H1 (cell line): Measurements from ENCODE around the gene NDST3. TPM values are rescaled to one million over a fixed set of nuclear protein-coding genes. Genes with fewer than 3 reads are reported as not detected.

ENCODE experiments used
- CTCF ChIA-PET: fragments of 300-600 bp; sonication (Branson Sonifier 250); formaldehyde crosslinking; loops from one replicate; lab custom pipeline; 2021; ENCODE audit not compliant: partially characterized antibody; lab: Charles Lee
- POLR2A ChIA-PET: fragments of 300-600 bp; sonication (Branson Sonifier 250); formaldehyde crosslinking; loops from one replicate; lab custom pipeline; 2021; ENCODE audit warnings: inconsistent platforms; ENCODE audit not compliant: partially characterized antibody; lab: Charles Lee
- DNase-seq, 2 experiments: peaks; one replicate each; pipeline versions ENCODE4 v3.0.0 to v3.0.0-alpha.2; 2010 to 2022; ENCODE audit warnings: low spot score in 2 of 2, low read depth in 1 of 2, mixed read lengths in 1 of 2
- FAIRE-seq: peaks from 2 replicates; lab custom pipeline; 2011; peaks lifted over from hg19 to GRCh38; lab: Jason Lieb, UNC
- H2AFZ ChIP-seq: 2 replicates; pipeline ENCODE4 v1.8.1; 2012; ENCODE audit warnings: low read length, inconsistent platforms
- H2AK5ac ChIP-seq: 2 replicates; pipeline ENCODE4 v1.6.1; 2013; ENCODE audit warnings: low read depth, low read length
- H2BK120ac ChIP-seq: replicated peaks from 2 replicates; pipeline ENCODE3; 2013; ENCODE audit warnings: low read depth, low read length, inconsistent platforms
- H2BK12ac ChIP-seq: 2 replicates; pipeline ENCODE4 v1.6.1; 2013; ENCODE audit warnings: low read depth, low read length
- H2BK15ac ChIP-seq: 2 replicates; pipeline ENCODE4 v1.6.1; 2013; ENCODE audit warnings: low read length
- H2BK20ac ChIP-seq: 2 replicates; pipeline ENCODE4 v1.6.1; 2013; ENCODE audit warnings: low read length
- H2BK5ac ChIP-seq: 2 replicates; pipeline ENCODE4 v1.6.1; 2013; ENCODE audit warnings: low read depth, low read length
- H3K14ac ChIP-seq: 2 replicates; pipeline ENCODE4 v1.6.1; 2013; ENCODE audit warnings: inconsistent platforms; ENCODE audit not compliant: insufficient read length
- H3K18ac ChIP-seq: 2 replicates; pipeline ENCODE4 v1.6.1; 2013; ENCODE audit warnings: low read length; ENCODE audit errors: extremely low read depth
- H3K23ac ChIP-seq: 2 replicates; pipeline ENCODE4 v1.6.1; 2013; ENCODE audit warnings: inconsistent platforms; ENCODE audit not compliant: insufficient read length
- H3K23me2 ChIP-seq: 2 replicates; pipeline ENCODE4 v1.6.1; 2013; ENCODE audit warnings: low read depth, low read length
- H3K27ac ChIP-seq: 2 replicates; pipeline ENCODE4 v1.6.1; 2011; ENCODE audit warnings: low read depth, low read length, inconsistent platforms
- H3K27me3 ChIP-seq, 4 experiments: replicated peaks in 1 of 4; 1 replicate in 1 of 4; 2 replicates in 3 of 4; pipeline versions ENCODE4 v1.6.1 to v1.8.1; 2011 to 2013; ENCODE audit warnings: low read length in 3 of 4, mild to moderate bottlenecking in 3 of 4, inconsistent platforms in 2 of 4, mixed read lengths in 2 of 4, moderate library complexity in 1 of 4; ENCODE audit not compliant: control insufficient read depth in 3 of 4, insufficient read depth in 3 of 4; ENCODE audit errors: extremely low read depth in 1 of 4
- H3K36me3 ChIP-seq, 4 experiments: 2 replicates each; pipeline versions ENCODE4 v1.6.1 to v1.8.1; 2011 to 2013; ENCODE audit warnings: mild to moderate bottlenecking in 4 of 4, low read length in 3 of 4, moderate library complexity in 2 of 4, control low read depth in 1 of 4, inconsistent platforms in 1 of 4; ENCODE audit not compliant: insufficient read depth in 4 of 4, control insufficient read depth in 2 of 4
- H3K4ac ChIP-seq: replicated peaks from 2 replicates; pipeline ENCODE3; 2013; ENCODE audit warnings: low read length, low read depth, mixed read lengths, inconsistent platforms; ENCODE audit not compliant: insufficient read length
- H3K4me1 ChIP-seq, 4 experiments: replicated peaks in 1 of 4; 1 replicate in 1 of 4; 2 replicates in 3 of 4; pipeline versions ENCODE4 v1.6.1 to v1.8.1; 2011 to 2013; ENCODE audit warnings: low read length in 3 of 4, inconsistent platforms in 2 of 4, mixed read lengths in 1 of 4; ENCODE audit not compliant: insufficient read depth in 4 of 4, control insufficient read depth in 3 of 4
- H3K4me2 ChIP-seq, 2 experiments: 2 replicates each; pipeline versions ENCODE4 v1.6.1 to v1.8.1; 2011 to 2013; ENCODE audit warnings: low read depth in 2 of 2, low read length in 2 of 2, control low read depth in 1 of 2, inconsistent platforms in 1 of 2, mild to moderate bottlenecking in 1 of 2; ENCODE audit not compliant: insufficient read depth in 1 of 2
- H3K4me3 ChIP-seq, 4 experiments: fragments of 200-600, 300-600 bp in 1 of 4; sonication (generic), shearing (Covaris generic), sonication (Bioruptor Twin) in 1 of 4; 2 replicates each; pipeline versions ENCODE4 v1.5.1 to v1.8.1; 2011 to 2016; ENCODE audit warnings: low read length in 4 of 4, low read depth in 3 of 4, control low read depth in 2 of 4, inconsistent platforms in 2 of 4, mild to moderate bottlenecking in 2 of 4, mixed read lengths in 1 of 4, moderate library complexity in 1 of 4; ENCODE audit not compliant: insufficient read depth in 2 of 4; ENCODE audit errors: extremely low read depth in 1 of 4
- H3K56ac ChIP-seq: replicated peaks from 2 replicates; pipeline ENCODE3; 2013; ENCODE audit warnings: low read depth, mild to moderate bottlenecking, mixed read lengths, low read length, inconsistent platforms; ENCODE audit not compliant: insufficient read length
- H3K79me1 ChIP-seq: 2 replicates; pipeline ENCODE4 v1.6.1; 2013; ENCODE audit warnings: low read depth, low read length, control low read depth
- H3K79me2 ChIP-seq, 2 experiments: 2 replicates each; pipeline versions ENCODE4 v1.6.1 to v1.8.1; 2012 to 2013; ENCODE audit warnings: low read length in 2 of 2, mild to moderate bottlenecking in 2 of 2, inconsistent platforms in 1 of 2; ENCODE audit not compliant: insufficient read depth in 2 of 2, control insufficient read depth in 1 of 2
- H3K9ac ChIP-seq, 4 experiments: replicated peaks in 1 of 4; 1 replicate in 1 of 4; 2 replicates in 3 of 4; pipeline versions ENCODE4 v1.6.1 to v1.8.1; 2011 to 2013; ENCODE audit warnings: low read depth in 3 of 4, low read length in 3 of 4, control low read depth in 2 of 4, mild to moderate bottlenecking in 2 of 4, moderate library complexity in 2 of 4, inconsistent platforms in 1 of 4; ENCODE audit errors: extremely low read depth in 1 of 4
- H3K9me3 ChIP-seq, 2 experiments: 2 replicates each; pipeline versions ENCODE4 v1.6.1 to v1.8.1; 2012 to 2013; ENCODE audit warnings: mild to moderate bottlenecking in 2 of 2, moderate library complexity in 2 of 2, control low read depth in 1 of 2, inconsistent platforms in 1 of 2, low read depth in 1 of 2, low read length in 1 of 2, mixed read lengths in 1 of 2; ENCODE audit not compliant: insufficient read depth in 2 of 2
- H4K20me1 ChIP-seq, 2 experiments: replicated peaks in 1 of 2; 2 replicates each; pipeline versions ENCODE3 to v1.8.1; 2011 to 2013; ENCODE audit warnings: inconsistent platforms in 2 of 2, low read length in 2 of 2, mild to moderate bottlenecking in 1 of 2; ENCODE audit not compliant: insufficient read depth in 2 of 2, control insufficient read depth in 1 of 2
- H4K5ac ChIP-seq: 2 replicates; pipeline ENCODE4 v1.6.1; 2013; ENCODE audit warnings: low read length, low read depth, mixed read lengths, inconsistent platforms; ENCODE audit not compliant: insufficient read length
- H4K8ac ChIP-seq: 2 replicates; pipeline ENCODE4 v1.8.0; 2013; ENCODE audit warnings: mild to moderate bottlenecking, moderate library complexity, low read length, inconsistent platforms; ENCODE audit not compliant: insufficient read depth; ENCODE audit errors: extremely low read depth
- H4K91ac ChIP-seq: replicated peaks from 2 replicates; pipeline ENCODE3; 2013; ENCODE audit warnings: low read length, mixed read lengths, inconsistent platforms; ENCODE audit not compliant: insufficient read length
- BCL11A ChIP-seq, 2 experiments: IDR thresholded peaks; one replicate each; pipeline ENCODE4 v1.6.1; 2011; ENCODE audit warnings: low read depth in 2 of 2, low read length in 2 of 2, mild to moderate bottlenecking in 2 of 2
- GABPA ChIP-seq: IDR thresholded peaks from 2 replicates; pipeline ENCODE4 v1.6.1; 2011; ENCODE audit warnings: mild to moderate bottlenecking, low read length, moderate library complexity, borderline replicate concordance; ENCODE audit not compliant: insufficient read depth
- HDAC2 ChIP-seq, 2 experiments: fragments of 300-600 bp in 1 of 2; sonication (generic) in 1 of 2; IDR thresholded peaks; 2 replicates each; pipeline ENCODE4 v1.6.1; 2011 to 2012; ENCODE audit warnings: low read depth in 2 of 2, low read length in 2 of 2, mild to moderate bottlenecking in 2 of 2, moderate library complexity in 2 of 2, borderline replicate concordance in 1 of 2, inconsistent platforms in 1 of 2
- MAFK ChIP-seq: IDR thresholded peaks from 2 replicates; pipeline ENCODE4 v1.6.1; 2012; ENCODE audit warnings: low read depth, mild to moderate bottlenecking, improper control_type of control experiment, low read length
- PHF8 ChIP-seq: fragments of 200-600 bp; sonication (generic); conservative IDR thresholded peaks from 2 replicates; pipeline ENCODE4 v1.7.1; 2012; ENCODE audit warnings: low read depth, mild to moderate bottlenecking, inconsistent platforms, low read length, moderate library complexity
- POU5F1 ChIP-seq: IDR thresholded peaks from 2 replicates; pipeline ENCODE4 v1.6.1; 2011; ENCODE audit warnings: low read depth, mild to moderate bottlenecking, low read length, moderate library complexity
- RXRA ChIP-seq: IDR thresholded peaks from 2 replicates; pipeline ENCODE4 v1.6.1; 2011; ENCODE audit warnings: low read depth, mild to moderate bottlenecking, low read length, moderate library complexity; ENCODE audit not compliant: insufficient read depth
- TEAD4 ChIP-seq: IDR thresholded peaks from 2 replicates; pipeline ENCODE4 v1.6.1; 2012; ENCODE audit warnings: low read depth, low read length, inconsistent platforms, mixed read lengths
- ZNF274 ChIP-seq: IDR thresholded peaks from 2 replicates; pipeline ENCODE4 v1.7.0; 2012; ENCODE audit warnings: low read length, borderline replicate concordance; ENCODE audit errors: extremely low read depth
- WGBS, 2 experiments: shearing (Covaris generic) in 1 of 2; methylation state at CpG; one replicate each; pipeline versions ENCODE4 v1.1.6 to v1.1.7; 2013 to 2015; ENCODE audit warnings: low lambda C conversion rate in 2 of 2, mixed read lengths in 2 of 2, inconsistent platforms in 1 of 2, low coverage in 1 of 2, missing lambda C conversion rate in 1 of 2; ENCODE audit not compliant: insufficient replicate concordance in 2 of 2, insufficient coverage in 1 of 2, insufficient read length in 1 of 2; ENCODE audit errors: extremely low coverage in 1 of 2, missing lambda C conversion rate in 1 of 2; 5-methylcytosine and 5-hydroxymethylcytosine counted together
- polyA plus RNA-seq, 7 experiments: library from polyadenylated mRNA; depleted of rRNA in 3 of 7; stranded (reverse) in 5 of 7; unstranded in 2 of 7; fragments of >200 nt in 5 of 7; fragments of 200-250 nt in 2 of 7; gene quantifications; 1 replicate in 5 of 7; 2 replicates in 1 of 7; 4 replicates in 1 of 7; pipeline versions ENCODE4 v1.2.1 to v1.2.3, GENCODE V29; 2011 to 2013; ENCODE audit warnings: missing spikeins in 2 of 7, mixed read lengths in 2 of 7
- total RNA-seq: library from RNA; stranded (reverse); fragmentation: NEBNext Ultra II Directional; extraction: Animal tissue kit (Norgen Biotek cat#: 25700); gene quantifications from 2 replicates; pipeline ENCODE4 v1.2.1, GENCODE V29; 2021
- TF ChIP-seq, protein P1 (sequence below): IDR thresholded peaks from 2 replicates; pipeline ENCODE4 v1.6.1; 2011; ENCODE audit warnings: low read depth, mild to moderate bottlenecking, low read length; ENCODE audit not compliant: insufficient read depth

Gene NDST3
- total and polyA plus RNA-seq, 2 of the 8 experiments (the other 6 are each of a cell fraction or from before 2014, with no cell fraction given), result 0.35 to 0.60 TPM

DNA sequence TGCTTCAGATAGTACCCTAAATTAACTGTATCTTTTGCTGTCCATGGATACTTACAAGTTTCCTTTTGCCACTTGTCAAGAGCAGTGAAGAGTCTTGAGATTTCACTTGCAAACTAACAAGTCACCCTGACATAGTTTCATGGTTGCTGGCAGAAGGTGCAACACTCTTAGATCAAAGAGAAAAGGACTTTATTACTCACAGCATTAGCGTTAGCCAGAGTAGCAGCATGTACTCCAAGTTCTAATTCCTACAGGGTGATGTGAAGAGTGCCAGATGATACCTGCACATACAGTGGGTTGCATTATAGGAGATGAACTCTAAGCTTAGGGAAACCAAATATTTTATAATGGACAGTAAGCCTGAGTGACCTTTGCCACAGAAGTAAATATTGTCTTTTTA is 47.9 kb downstream of the NDST3 start:
- Histone ChIP-seq H3K56ac (no peak overlapping the region), H4K20me1 (no peaks in the 10 kb centered on the region), H3K23ac (no peak overlapping the region), H4K91ac (no peak overlapping the region), H3K4me2 (no peak overlapping the region), H4K5ac (no peak overlapping the region), H3K36me3 (no peaks in the 10 kb centered on the region), H3K14ac (no peak overlapping the region), H2AFZ (no peak overlapping the region; the same call in 1 of the 2 replicates), H2BK12ac (no peak overlapping the region), H3K9ac (no peak overlapping the region), H3K9me3 (no peaks in the 10 kb centered on the region), H2BK120ac (no peak overlapping the region), H2BK20ac (no peak overlapping the region), H3K79me1 (no peaks in the 10 kb centered on the region), H3K23me2 (no peaks in the 10 kb centered on the region), H3K4ac (no peak overlapping the region), H2BK15ac (no peak overlapping the region), H4K8ac (no peak overlapping the region), H3K18ac (no peak overlapping the region), H3K4me1 (no peaks in the 10 kb centered on the region; a peak in 1 of 7 replicates), H2AK5ac (no peak overlapping the region), H3K27me3 (peaks cover 0 to 3% (median 0%) of the 10 kb centered on the region in 4 experiments; a peak in 2 of 7 replicates), H2BK5ac (no peak overlapping the region), H3K27ac (no peak overlapping the region), H3K79me2 (no peaks in the 10 kb centered on the region)
- ChIA-PET CTCF (interaction anchor here (0.6 to 1.3 kb wide), 3 partner anchors 11 to 88 kb away, joined by 3 read pairs; no protein-coding TSS in a partner anchor), POLR2A (no interaction called here)
- DNase-seq (no peak), FAIRE-seq (no peak)
- WGBS, 2 experiments, result 77% methylated on average over 1 of the region's 1 CpG; no CpG with 5 or more reads in 1 of the 2 experiments
- TF ChIP-seq GABPA (no peak), RXRA (no peak), HDAC2 (IDR thresholded peaks at IDR 0.05; ENCODE audit: borderline replicate concordance in 1 of 2, low read depth in 2 of 2, low read length in 2 of 2) (no peak), POU5F1 (no peak), TEAD4 (no peak), PHF8 (no peak), MAFK (no peak), BCL11A (IDR thresholded peaks at IDR 0.05; ENCODE audit: low read depth in 2 of 2, low read length in 2 of 2) (no peak), ZNF274 (no peak)
- TF ChIP-seq, protein P1, sequence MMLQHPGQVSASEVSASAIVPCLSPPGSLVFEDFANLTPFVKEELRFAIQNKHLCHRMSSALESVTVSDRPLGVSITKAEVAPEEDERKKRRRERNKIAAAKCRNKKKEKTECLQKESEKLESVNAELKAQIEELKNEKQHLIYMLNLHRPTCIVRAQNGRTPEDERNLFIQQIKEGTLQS, result no peak
- TF ChIP-seq, all 59 proteins: peak for 0
- no peak overlapping the region for H3K4me3 ChIP-seq
